ENCODE data around the gene CCDC110. TPM values are rescaled to one million over a fixed set of nuclear protein-coding genes. Genes with fewer than 3 reads are reported as not detected.
A peak's percentile ranks its signal among the peaks of the same experiment; 100 is the strongest.

CCDC110 gene
- total RNA-seq, result 1 to 10 TPM in 3 of 4 donors, under 1 TPM in 1; 0.67 to 7.5 (median 2.4) TPM

DNA sequence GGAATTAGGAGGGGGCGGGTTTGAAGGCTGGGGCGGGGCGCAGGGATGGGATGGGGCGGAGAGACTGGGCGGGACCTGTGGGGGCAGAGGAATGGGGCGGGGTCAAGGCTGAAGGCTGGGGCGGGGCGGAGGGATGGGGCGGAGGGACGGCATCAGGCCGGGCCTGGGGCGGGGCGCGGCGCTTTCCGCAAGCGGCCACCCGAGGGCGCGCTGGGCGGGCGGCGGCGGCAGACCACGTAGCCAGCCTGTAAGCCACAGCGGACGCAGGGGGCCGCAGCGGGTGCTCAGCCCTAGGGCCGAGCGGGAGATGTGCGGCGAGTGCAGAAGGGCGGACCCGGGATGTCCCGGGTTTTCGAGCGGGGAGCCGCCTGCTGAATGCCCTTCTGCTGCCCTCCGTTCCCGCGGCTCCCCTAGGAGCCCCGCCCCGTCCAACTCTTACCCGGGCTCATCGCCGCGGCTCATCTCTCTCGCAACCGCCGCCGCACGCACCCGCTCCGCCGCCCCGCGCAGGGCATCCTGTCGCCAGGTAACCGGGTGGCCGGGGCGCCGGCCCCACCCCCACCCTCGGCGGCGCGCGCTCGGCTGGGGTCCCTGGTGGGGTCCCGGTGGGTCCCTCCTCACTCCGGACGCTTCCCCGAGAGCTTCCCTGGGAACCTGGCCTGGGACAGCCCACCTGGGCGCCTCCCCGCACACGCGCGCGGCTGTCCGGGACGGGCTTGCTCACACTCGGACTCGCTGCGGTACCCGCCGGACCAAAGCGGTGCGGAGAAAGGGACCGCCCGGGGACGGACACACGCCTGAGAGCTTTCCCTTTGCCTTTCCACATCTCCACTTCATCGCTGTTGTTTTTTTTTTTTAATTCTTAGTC lies at the start of gene CCDC110:
TSS of gene CCDC110 (minus strand) at position 499 of the 868 bp plus-strand sequence. CDS start at position 449, 50 bp downstream.
- peaks cover 0 to 23% (median 0%) of the 10 kb centered on the region in 3 donors for H3K4me1 ChIP-seq
- 0% methylated on average over 6 to 18 of the region's 93 CpGs for WGBS, 2 donors (ENCODE audit: low coverage in 1 of 2)
- H3K27me3 ChIP-seq, result no peaks in the 10 kb centered on the region
- peak within 1 kb of the TSS; percentile 66 to 69 for H3K4me3 ChIP-seq
- H3K9me3 ChIP-seq, result no peaks in the 10 kb centered on the region
- H3K27ac ChIP-seq, result peak within 1 kb of the TSS; percentile 2 to 89 (median 80)
- H3K36me3 ChIP-seq, result no peaks in the 10 kb centered on the region
- TF ChIP-seq, protein P1, sequence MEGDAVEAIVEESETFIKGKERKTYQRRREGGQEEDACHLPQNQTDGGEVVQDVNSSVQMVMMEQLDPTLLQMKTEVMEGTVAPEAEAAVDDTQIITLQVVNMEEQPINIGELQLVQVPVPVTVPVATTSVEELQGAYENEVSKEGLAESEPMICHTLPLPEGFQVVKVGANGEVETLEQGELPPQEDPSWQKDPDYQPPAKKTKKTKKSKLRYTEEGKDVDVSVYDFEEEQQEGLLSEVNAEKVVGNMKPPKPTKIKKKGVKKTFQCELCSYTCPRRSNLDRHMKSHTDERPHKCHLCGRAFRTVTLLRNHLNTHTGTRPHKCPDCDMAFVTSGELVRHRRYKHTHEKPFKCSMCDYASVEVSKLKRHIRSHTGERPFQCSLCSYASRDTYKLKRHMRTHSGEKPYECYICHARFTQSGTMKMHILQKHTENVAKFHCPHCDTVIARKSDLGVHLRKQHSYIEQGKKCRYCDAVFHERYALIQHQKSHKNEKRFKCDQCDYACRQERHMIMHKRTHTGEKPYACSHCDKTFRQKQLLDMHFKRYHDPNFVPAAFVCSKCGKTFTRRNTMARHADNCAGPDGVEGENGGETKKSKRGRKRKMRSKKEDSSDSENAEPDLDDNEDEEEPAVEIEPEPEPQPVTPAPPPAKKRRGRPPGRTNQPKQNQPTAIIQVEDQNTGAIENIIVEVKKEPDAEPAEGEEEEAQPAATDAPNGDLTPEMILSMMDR (IDR thresholded peaks at IDR 0.05), result peak; percentile 80 to 91 (median 81)
- peak; percentile 58 for TF ChIP-seq POLR2AphosphoS5 (IDR thresholded peaks at IDR 0.05)
- TF ChIP-seq POLR2A (IDR thresholded peaks at IDR 0.05), result peak; percentile 55 to 59
- no peak for TF ChIP-seq EP300 (IDR thresholded peaks at IDR 0.05)
- peak; percentile 94 for ATAC-seq

DNA sequence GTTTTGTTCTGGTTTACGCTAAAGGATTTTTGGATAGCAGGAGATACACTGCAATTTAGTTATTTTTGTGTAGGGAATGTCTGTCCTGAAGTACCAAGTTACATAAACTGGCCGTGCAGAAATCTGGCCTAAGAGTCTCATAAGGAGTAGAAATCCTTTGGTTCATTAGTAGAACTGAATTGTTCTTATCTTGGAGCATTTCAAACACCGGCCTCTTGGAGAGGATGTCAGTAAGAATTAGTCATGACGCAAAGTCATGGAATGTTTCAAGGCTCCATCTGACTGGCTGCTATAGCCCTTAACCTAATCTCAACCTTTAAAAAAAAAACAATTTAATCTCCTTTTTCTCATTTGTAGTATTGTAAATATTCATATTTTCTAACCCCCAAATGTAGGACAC lies 48.6 kb upstream of the CCDC110 start:
- Histone ChIP-seq H3K27me3 (no peaks in the 10 kb centered on the region), H3K27ac (peak overlapping the region; percentile 43 to 79 (median 74)), H3K36me3 (peaks cover 8 to 81% of the 10 kb centered on the region in 2 donors), H3K4me3 (no peak overlapping the region), H3K9me3 (no peaks in the 10 kb centered on the region), H3K4me1 (peaks cover 6 to 71% (median 24%) of the 10 kb centered on the region in 3 donors)
- TF ChIP-seq POLR2AphosphoS5 (IDR thresholded peaks at IDR 0.05) (no peak), POLR2A (IDR thresholded peaks at IDR 0.05) (no peak), EP300 (IDR thresholded peaks at IDR 0.05) (no peak)
- TF ChIP-seq, protein P1 (IDR thresholded peaks at IDR 0.05), result peak in 2 of 4 experiments; percentile 13 to 29
- 17 to 28% methylated on average over 2 to 3 of the region's 4 CpGs for WGBS, 2 donors (ENCODE audit: low coverage in 1 of 2)
- peak; percentile 80 for ATAC-seq

DNA sequence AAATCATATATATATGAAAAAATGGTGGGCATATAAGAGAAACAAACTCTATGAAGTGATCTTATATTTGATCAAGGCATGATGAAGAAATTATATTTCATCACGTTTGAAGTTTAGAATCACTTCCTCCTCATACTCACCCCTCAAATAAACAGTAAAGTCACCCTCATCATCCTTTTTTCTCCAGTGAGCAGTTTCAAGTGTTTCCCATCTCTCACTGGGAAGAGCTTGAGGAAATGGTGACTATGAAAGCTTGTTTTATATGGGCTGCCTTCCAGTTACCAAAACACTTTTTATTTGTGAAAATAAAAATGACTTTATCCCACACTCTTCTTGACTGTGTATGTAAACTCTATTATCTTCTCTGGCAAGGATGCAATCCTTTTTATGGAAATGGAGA lies 47.0 kb upstream of the CCDC110 start:
- H3K4me3 ChIP-seq, result no peak overlapping the region
- peaks cover 8 to 87% of the 10 kb centered on the region in 2 donors for H3K36me3 ChIP-seq
- TF ChIP-seq, protein P1 (IDR thresholded peaks at IDR 0.05), result no peak
- TF ChIP-seq POLR2AphosphoS5 (IDR thresholded peaks at IDR 0.05) (no peak), EP300 (IDR thresholded peaks at IDR 0.05) (no peak), POLR2A (IDR thresholded peaks at IDR 0.05) (no peak)
- H3K27ac ChIP-seq, result peak overlapping the region; percentile 43 to 74 (median 64)
- peaks cover 6 to 71% (median 27%) of the 10 kb centered on the region in 3 donors for H3K4me1 ChIP-seq
- H3K27me3 ChIP-seq, result no peaks in the 10 kb centered on the region
- no peaks in the 10 kb centered on the region for H3K9me3 ChIP-seq
- ATAC-seq, result no peak
- WGBS, 2 donors (ENCODE audit: low coverage in 1 of 2), result 4 to 21% methylated on average over 1 of the region's 1 CpG

DNA sequence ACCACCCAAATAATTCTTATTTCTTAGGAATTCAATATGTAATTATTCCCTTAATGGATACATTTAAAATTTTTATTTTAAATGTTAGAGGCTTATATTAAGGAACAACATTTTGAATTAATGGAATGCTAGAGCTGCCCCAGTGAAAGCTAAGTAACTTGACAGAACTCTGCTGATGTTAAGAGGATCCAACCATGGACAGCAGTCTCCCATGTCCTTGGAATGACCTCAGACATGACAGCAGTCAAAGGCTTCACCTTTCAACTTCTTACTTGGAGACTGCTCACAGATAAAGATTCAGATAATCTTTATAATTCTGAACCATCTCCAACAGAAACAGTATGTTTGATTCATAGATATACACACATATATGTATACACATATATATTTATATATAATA lies 46.5 kb upstream of the CCDC110 start:
- no peak for TF ChIP-seq EP300 (IDR thresholded peaks at IDR 0.05)
- TF ChIP-seq, protein P1 (IDR thresholded peaks at IDR 0.05), result no peak
- no peak for TF ChIP-seq POLR2AphosphoS5 (IDR thresholded peaks at IDR 0.05)
- no peak for TF ChIP-seq POLR2A (IDR thresholded peaks at IDR 0.05)
- no peak for ATAC-seq
- H3K36me3 ChIP-seq, result peaks cover 8 to 84% of the 10 kb centered on the region in 2 donors
- peak overlapping the region in 3 of 4 donors; percentile 43 to 74 (median 73) for H3K27ac ChIP-seq
- H3K9me3 ChIP-seq, result no peaks in the 10 kb centered on the region
- H3K27me3 ChIP-seq, result no peaks in the 10 kb centered on the region
- peaks cover 6 to 71% (median 28%) of the 10 kb centered on the region in 3 donors for H3K4me1 ChIP-seq
- no peak overlapping the region for H3K4me3 ChIP-seq

Data from gastroesophageal sphincter (tissue), 4 donors.